ENCODE data around the gene CDK14. TPM values are rescaled to one million over a fixed set of nuclear protein-coding genes. Genes with fewer than 3 reads are reported as not detected.

The CDK14 gene
- total RNA-seq, 1 donor from 2014 or later, result 52.3 TPM

DNA sequence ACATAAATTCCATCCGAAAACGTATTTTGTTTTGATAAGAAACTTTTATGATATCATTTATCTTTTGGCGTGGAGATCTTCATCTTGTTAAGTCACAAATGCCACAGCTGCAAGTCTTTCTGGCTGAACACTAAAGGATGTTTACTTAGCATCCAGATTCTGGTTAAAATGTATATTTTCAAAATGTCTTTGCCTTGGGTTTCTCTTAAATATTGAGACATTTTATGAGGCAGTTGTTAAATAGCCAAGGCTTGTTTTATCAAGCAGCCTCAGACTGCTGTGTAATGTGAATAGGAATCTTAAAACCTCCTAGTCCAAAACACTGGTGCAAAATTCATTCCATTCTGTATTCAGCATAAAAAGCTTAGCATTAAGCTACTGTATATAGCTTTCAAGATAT lies 531.8 kb downstream of the CDK14 start:
- DNase-seq (ENCODE audit: low spot score), result no peak
- no peak overlapping the region for H3K4me3 ChIP-seq
- H3K27ac ChIP-seq, result no peak overlapping the region
- peaks cover 2% of the 10 kb centered on the region for H3K27me3 Mint-ChIP-seq (ENCODE audit: insufficient read depth, low read depth)
- no peak overlapping the region for H3K9ac ChIP-seq
- H3F3A ChIP-seq (ENCODE audit: low read depth), result peaks cover 28% of the 10 kb centered on the region
- no peak overlapping the region for H3K27ac Mint-ChIP-seq
- H3K4me1 ChIP-seq, result peaks cover 49% of the 10 kb centered on the region
- no peaks in the 10 kb centered on the region for H3K27me3 ChIP-seq
- H3K9me3 ChIP-seq (ENCODE audit: low read depth), result no peaks in the 10 kb centered on the region
- H3K4me2 ChIP-seq, result no peak overlapping the region
- TF ChIP-seq, protein P1, sequence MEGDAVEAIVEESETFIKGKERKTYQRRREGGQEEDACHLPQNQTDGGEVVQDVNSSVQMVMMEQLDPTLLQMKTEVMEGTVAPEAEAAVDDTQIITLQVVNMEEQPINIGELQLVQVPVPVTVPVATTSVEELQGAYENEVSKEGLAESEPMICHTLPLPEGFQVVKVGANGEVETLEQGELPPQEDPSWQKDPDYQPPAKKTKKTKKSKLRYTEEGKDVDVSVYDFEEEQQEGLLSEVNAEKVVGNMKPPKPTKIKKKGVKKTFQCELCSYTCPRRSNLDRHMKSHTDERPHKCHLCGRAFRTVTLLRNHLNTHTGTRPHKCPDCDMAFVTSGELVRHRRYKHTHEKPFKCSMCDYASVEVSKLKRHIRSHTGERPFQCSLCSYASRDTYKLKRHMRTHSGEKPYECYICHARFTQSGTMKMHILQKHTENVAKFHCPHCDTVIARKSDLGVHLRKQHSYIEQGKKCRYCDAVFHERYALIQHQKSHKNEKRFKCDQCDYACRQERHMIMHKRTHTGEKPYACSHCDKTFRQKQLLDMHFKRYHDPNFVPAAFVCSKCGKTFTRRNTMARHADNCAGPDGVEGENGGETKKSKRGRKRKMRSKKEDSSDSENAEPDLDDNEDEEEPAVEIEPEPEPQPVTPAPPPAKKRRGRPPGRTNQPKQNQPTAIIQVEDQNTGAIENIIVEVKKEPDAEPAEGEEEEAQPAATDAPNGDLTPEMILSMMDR (IDR thresholded peaks at IDR 0.05), result no peak
- TF ChIP-seq EZH2 (IDR thresholded peaks at IDR 0.05) (no peak), EZH2phosphoT487 (IDR thresholded peaks at IDR 0.05) (no peak)
- no peaks in the 10 kb centered on the region for H3K36me3 ChIP-seq
- no peaks in the 10 kb centered on the region for H4K20me1 ChIP-seq (ENCODE audit: low read depth)
- no peak overlapping the region for H3K4me3 Mint-ChIP-seq
- H3K36me3 Mint-ChIP-seq, result peaks cover 24% of the 10 kb centered on the region
- H3K79me2 ChIP-seq (ENCODE audit: low read depth), result no peaks in the 10 kb centered on the region
- peaks cover 50% of the 10 kb centered on the region for H3K4me1 Mint-ChIP-seq
- peaks cover 5% of the 10 kb centered on the region for H3K9me3 Mint-ChIP-seq
- no peak overlapping the region for H2AFZ ChIP-seq (replicated peaks)

DNA sequence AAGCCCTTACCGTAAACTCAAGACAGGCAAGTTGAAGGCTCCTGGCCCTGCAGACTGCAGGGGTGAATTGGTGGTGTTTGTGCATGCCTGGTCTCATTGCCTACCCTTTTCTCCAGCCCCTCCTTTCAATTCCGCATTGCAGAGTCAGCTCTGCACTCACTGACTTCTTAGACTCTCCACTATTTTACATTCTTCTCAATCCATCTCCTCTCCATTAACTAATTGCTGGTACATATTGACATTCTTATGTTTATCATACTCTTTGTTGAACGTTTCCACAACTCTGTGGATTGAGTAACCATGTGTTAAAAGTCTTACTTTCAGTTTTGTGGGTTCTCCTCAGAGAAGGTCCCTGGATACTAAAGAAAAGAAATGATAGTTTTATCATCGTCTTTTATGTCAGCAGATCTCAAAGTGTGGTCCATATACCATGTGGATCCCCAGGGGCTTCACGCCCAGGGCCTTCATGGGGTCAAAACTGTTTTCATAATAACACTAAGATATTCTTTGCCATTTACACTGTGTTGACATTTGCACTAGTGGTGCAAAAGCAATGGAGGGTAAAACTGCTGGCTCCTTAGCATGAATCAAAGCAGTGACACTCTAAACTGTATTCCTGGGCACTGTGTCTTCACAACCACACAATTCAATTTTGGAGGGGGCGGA lies 532.7 kb downstream of the CDK14 start:
- DNase-seq (ENCODE audit: low spot score), result peak; percentile 35
- H3K36me3 ChIP-seq, result no peaks in the 10 kb centered on the region
- Mint-ChIP-seq H3K4me3 (peak overlapping the region; percentile 25), H3K27ac (peak overlapping the region; percentile 10), H3K36me3 (peaks cover 20% of the 10 kb centered on the region), H3K27me3 (ENCODE audit: insufficient read depth, low read depth) (peaks cover 2% of the 10 kb centered on the region), H3K9me3 (peaks cover 2% of the 10 kb centered on the region), H3K4me1 (peaks cover 48% of the 10 kb centered on the region)
- H3K9ac ChIP-seq, result no peak overlapping the region
- no peak overlapping the region for H3K27ac ChIP-seq
- H4K20me1 ChIP-seq (ENCODE audit: low read depth), result no peaks in the 10 kb centered on the region
- no peaks in the 10 kb centered on the region for H3K27me3 ChIP-seq
- peak overlapping the region; percentile 18 for H3K4me2 ChIP-seq
- peaks cover 53% of the 10 kb centered on the region for H3K4me1 ChIP-seq
- H3K4me3 ChIP-seq, result no peak overlapping the region
- H3K9me3 ChIP-seq (ENCODE audit: low read depth), result no peaks in the 10 kb centered on the region
- TF ChIP-seq EZH2phosphoT487 (IDR thresholded peaks at IDR 0.05) (no peak), EZH2 (IDR thresholded peaks at IDR 0.05) (no peak)
- TF ChIP-seq, protein P1 (IDR thresholded peaks at IDR 0.05), result no peak
- H2AFZ ChIP-seq (replicated peaks), result no peak overlapping the region
- peaks cover 28% of the 10 kb centered on the region for H3F3A ChIP-seq (ENCODE audit: low read depth)
- no peaks in the 10 kb centered on the region for H3K79me2 ChIP-seq (ENCODE audit: low read depth)

- Mint-ChIP-seq H3K27ac (peak overlapping the region; percentile 83), H3K36me3 (peaks cover 19% of the 10 kb centered on the region), H3K27me3 (ENCODE audit: insufficient read depth, low read depth) (peaks cover 12% of the 10 kb centered on the region), H3K4me1 (peaks cover 61% of the 10 kb centered on the region), H3K9me3 (peaks cover 4% of the 10 kb centered on the region), H3K4me3 (peak overlapping the region; percentile 50)
- Histone ChIP-seq H3K9me3 (ENCODE audit: low read depth) (no peaks in the 10 kb centered on the region), H3F3A (ENCODE audit: low read depth) (peaks cover 27% of the 10 kb centered on the region), H3K4me1 (peaks cover 67% of the 10 kb centered on the region), H3K27me3 (no peaks in the 10 kb centered on the region), H3K4me3 (no peak overlapping the region), H3K9ac (no peak overlapping the region), H3K36me3 (no peaks in the 10 kb centered on the region), H3K79me2 (ENCODE audit: low read depth) (no peaks in the 10 kb centered on the region), H4K20me1 (ENCODE audit: low read depth) (no peaks in the 10 kb centered on the region), H2AFZ (replicated peaks) (no peak overlapping the region), H3K4me2 (peak overlapping the region; percentile 35), H3K27ac (no peak overlapping the region)
- peak; percentile 36 for DNase-seq (ENCODE audit: low spot score)
- TF ChIP-seq, protein P1 (IDR thresholded peaks at IDR 0.05), result no peak
- no peak for TF ChIP-seq EZH2phosphoT487 (IDR thresholded peaks at IDR 0.05)
- no peak for TF ChIP-seq EZH2 (IDR thresholded peaks at IDR 0.05)
Observed at GRCh38 chr7:91135300-91135699, 539.2 kb downstream of the CDK14 start.
